PC-9 (cell line): ENCODE data around the gene RAB36. TPM values are rescaled to one million over a fixed set of nuclear protein-coding genes. Genes with fewer than 3 reads are reported as not detected.
A peak's percentile ranks its signal among the peaks of the same experiment; 100 is the strongest.

Experiments
- BruUV-seq: library from RNA; stranded (reverse); fragments of 400-500 nt; replicated peaks from 2 replicates; lab custom pipeline; 2021; lab: Mats Ljungman, UMichigan
- CTCF ChIA-PET: fragments of 300-600 bp; sonication (Branson Sonifier 250); formaldehyde crosslinking; loops from one replicate; lab custom pipeline; 2022; ENCODE audit warnings: antibody characterized with exemption; lab: Charles Lee
- POLR2A ChIA-PET: fragments of 300-600 bp; sonication (Branson Sonifier 250); formaldehyde crosslinking; loops from one replicate; lab custom pipeline; 2022; ENCODE audit warnings: antibody characterized with exemption; ENCODE audit not compliant: unreplicated experiment; lab: Charles Lee
- DNase-seq, 2 experiments: peaks; one replicate each; pipeline versions ENCODE4 v3.0.0 to v3.0.0-alpha.2; 2015 to 2022; ENCODE audit warnings: mixed read lengths in 1 of 2
- H2AFZ ChIP-seq: fragments of 200-600 bp; sonication (generic); 2 replicates; pipeline ENCODE4 v1.8.1; 2017; ENCODE audit warnings: antibody characterized with exemption
- H3F3A ChIP-seq: fragments of 200-600 bp; sonication (generic); 2 replicates; pipeline ENCODE4 v1.8.1; 2017; ENCODE audit warnings: antibody characterized with exemption, mild to moderate bottlenecking, low read depth; ENCODE audit not compliant: insufficient read depth
- H3K27ac ChIP-seq: fragments of 200-600 bp; sonication (generic); 2 replicates; pipeline ENCODE4 v1.6.1; 2016; ENCODE audit warnings: mixed run types
- H3K27me3 ChIP-seq: fragments of 200-600 bp; sonication (generic); 2 replicates; pipeline ENCODE4 v1.6.1; 2016; ENCODE audit warnings: low read depth, mixed run types; ENCODE audit not compliant: insufficient read depth
- H3K36me3 ChIP-seq: fragments of 200-600 bp; sonication (generic); 2 replicates; pipeline ENCODE4 v1.6.1; 2016; ENCODE audit warnings: low read depth, mixed run types
- H3K4me1 ChIP-seq: fragments of 200-600 bp; sonication (generic); replicated peaks from 2 replicates; pipeline ENCODE4 v1.6.1; 2016; ENCODE audit warnings: mixed run types; ENCODE audit not compliant: insufficient read depth
- H3K4me2 ChIP-seq: fragments of 200-600 bp; sonication (generic); 2 replicates; pipeline ENCODE4 v1.6.1; 2017; ENCODE audit warnings: mixed run types
- H3K4me3 ChIP-seq: fragments of 200-600 bp; sonication (generic); 2 replicates; pipeline ENCODE4 v1.6.1; 2016; ENCODE audit warnings: mixed run types
- H3K79me2 ChIP-seq: fragments of 200-600 bp; sonication (generic); 2 replicates; pipeline ENCODE4 v1.6.1; 2017; ENCODE audit warnings: low read depth, mixed run types
- H3K9me2 ChIP-seq: fragments of 200-600 bp; sonication (generic); 2 replicates; pipeline ENCODE4 v1.8.1; 2017; ENCODE audit warnings: mild to moderate bottlenecking; ENCODE audit not compliant: insufficient read depth
- H3K9me3 ChIP-seq: fragments of 200-600 bp; sonication (generic); 2 replicates; pipeline ENCODE4 v1.8.1; 2016; ENCODE audit warnings: low read depth; ENCODE audit not compliant: insufficient read depth
- H4K20me1 ChIP-seq: fragments of 200-600 bp; sonication (generic); 2 replicates; pipeline ENCODE4 v1.8.1; 2017; ENCODE audit not compliant: insufficient read depth
- EZH2 ChIP-seq: fragments of 200-600 bp; sonication (generic); IDR thresholded peaks from 2 replicates; pipeline ENCODE4 v1.8.0; 2017; ENCODE audit warnings: antibody characterized with exemption, low read depth
- intact Hi-C: fragments of 100-400 bp; cut with micrococcal nuclease; formaldehyde crosslinking; loops from one replicate; pipeline ENCODE4 v1.10.0; 2022; ENCODE audit not compliant: unreplicated experiment
- total RNA-seq: library from RNA; stranded (reverse); gene quantifications from 2 replicates; pipeline ENCODE4 v1.2.3, GENCODE V29; 2021
- TF ChIP-seq, protein P1 (sequence below): fragments of 200-600 bp; sonication (generic); conservative IDR thresholded peaks from 2 replicates; pipeline ENCODE4 v1.6.1; 2017; ENCODE audit warnings: mixed run types, antibody characterized with exemption, mild to moderate bottlenecking, moderate library complexity

The RAB36 gene
- total RNA-seq, 1 experiment from 2014 or later, result 6.8 TPM

GRCh38 chr22:23204541-23205157 lies 59.4 kb downstream of the RAB36 start:
- Histone ChIP-seq H3K4me2 (no peak overlapping the region), H3K4me1 (peaks cover 13% of the 10 kb centered on the region; the same call in 1 of the 2 replicates), H3F3A (0 out of 2 replicates have a peak, but pooled peaks cover 6% of the 10 kb centered on the region), H3K9me3 (no peaks in the 10 kb centered on the region), H2AFZ (no peak overlapping the region), H3K9me2 (no peaks in the 10 kb centered on the region), H3K4me3 (no peak overlapping the region), H3K27me3 (no peaks in the 10 kb centered on the region), H4K20me1 (peaks cover 29% of the 10 kb centered on the region), H3K27ac (no peak overlapping the region), H3K79me2 (peaks cover 77% of the 10 kb centered on the region), H3K36me3 (no peaks in the 10 kb centered on the region)
- TF ChIP-seq EZH2, result no peak
- TF ChIP-seq, protein P1, sequence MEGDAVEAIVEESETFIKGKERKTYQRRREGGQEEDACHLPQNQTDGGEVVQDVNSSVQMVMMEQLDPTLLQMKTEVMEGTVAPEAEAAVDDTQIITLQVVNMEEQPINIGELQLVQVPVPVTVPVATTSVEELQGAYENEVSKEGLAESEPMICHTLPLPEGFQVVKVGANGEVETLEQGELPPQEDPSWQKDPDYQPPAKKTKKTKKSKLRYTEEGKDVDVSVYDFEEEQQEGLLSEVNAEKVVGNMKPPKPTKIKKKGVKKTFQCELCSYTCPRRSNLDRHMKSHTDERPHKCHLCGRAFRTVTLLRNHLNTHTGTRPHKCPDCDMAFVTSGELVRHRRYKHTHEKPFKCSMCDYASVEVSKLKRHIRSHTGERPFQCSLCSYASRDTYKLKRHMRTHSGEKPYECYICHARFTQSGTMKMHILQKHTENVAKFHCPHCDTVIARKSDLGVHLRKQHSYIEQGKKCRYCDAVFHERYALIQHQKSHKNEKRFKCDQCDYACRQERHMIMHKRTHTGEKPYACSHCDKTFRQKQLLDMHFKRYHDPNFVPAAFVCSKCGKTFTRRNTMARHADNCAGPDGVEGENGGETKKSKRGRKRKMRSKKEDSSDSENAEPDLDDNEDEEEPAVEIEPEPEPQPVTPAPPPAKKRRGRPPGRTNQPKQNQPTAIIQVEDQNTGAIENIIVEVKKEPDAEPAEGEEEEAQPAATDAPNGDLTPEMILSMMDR, result no peak
- ChIA-PET CTCF (no interaction called here), POLR2A (interaction anchor here (0.7 kb wide), 1 partner anchor 40 kb away, joined by 6 read pairs; no protein-coding TSS in a partner anchor)
- BruUV-seq, result no TSS peak
- DNase-seq, result peak in 1 of 2 experiments; percentile 27
- intact Hi-C loops, result no loop called here

- TF ChIP-seq EZH2, result no peak
- TF ChIP-seq, protein P1, result no peak
- H3K4me2 ChIP-seq, result no peak overlapping the region
These were observed 60.2 kb downstream of the RAB36 start for GRCh38 chr22:23205339-23206049.

GRCh38 chr22:23206915-23207314 lies 61.6 kb downstream of the RAB36 start:
- H4K20me1 ChIP-seq, result peaks cover 27% of the 10 kb centered on the region
- no peak overlapping the region for H3K4me2 ChIP-seq
- H3K79me2 ChIP-seq, result peaks cover 79% of the 10 kb centered on the region
- intact Hi-C loops, result no loop called here
- H3K4me3 ChIP-seq, result no peak overlapping the region
- no peaks in the 10 kb centered on the region for H3K27me3 ChIP-seq
- CTCF ChIA-PET, result no interaction called here
- H3F3A ChIP-seq, result 0 out of 2 replicates have a peak, but pooled peaks cover 6% of the 10 kb centered on the region
- H3K27ac ChIP-seq, result no peak overlapping the region
- BruUV-seq, result no TSS peak
- DNase-seq, result no peak
- no peaks in the 10 kb centered on the region for H3K36me3 ChIP-seq
- POLR2A ChIA-PET, result no interaction called here
- no peak for TF ChIP-seq EZH2
- TF ChIP-seq, protein P1, result no peak
- H3K9me2 ChIP-seq, result no peaks in the 10 kb centered on the region
- no peak overlapping the region for H2AFZ ChIP-seq
- no peaks in the 10 kb centered on the region for H3K9me3 ChIP-seq
- H3K4me1 ChIP-seq, result peaks cover 13% of the 10 kb centered on the region; the same call in 1 of the 2 replicates

More at GRCh38 chr22:23205339-23206049, 60.2 kb downstream of the RAB36 start:
- Histone ChIP-seq H3K9me2 (no peaks in the 10 kb centered on the region), H3K36me3 (no peaks in the 10 kb centered on the region), H3K79me2 (peaks cover 80% of the 10 kb centered on the region), H4K20me1 (peaks cover 27% of the 10 kb centered on the region), H3K4me1 (peaks cover 13% of the 10 kb centered on the region; the same call in 1 of the 2 replicates), H3K9me3 (no peaks in the 10 kb centered on the region), H3K27me3 (no peaks in the 10 kb centered on the region), H3K27ac (no peak overlapping the region; the same call in 1 of the 2 replicates), H3F3A (0 out of 2 replicates have a peak, but pooled peaks cover 6% of the 10 kb centered on the region), H3K4me3 (no peak overlapping the region), H2AFZ (no peak overlapping the region)
- intact Hi-C loops, result no loop called here
- peak in 1 of 2 experiments; percentile 71 for DNase-seq
- no TSS peak for BruUV-seq
- CTCF ChIA-PET, result interaction anchor here (0.6 kb wide), 1 partner anchor 513 kb away, joined by 3 read pairs; no protein-coding TSS in a partner anchor
- POLR2A ChIA-PET, result interaction anchor here (0.6 to 0.7 kb wide), 2 partner anchors 10 to 39 kb away, joined by 3 to 6 read pairs; no protein-coding TSS in a partner anchor
